Measurements from ENCODE around the gene TMEM108.

DNA sequence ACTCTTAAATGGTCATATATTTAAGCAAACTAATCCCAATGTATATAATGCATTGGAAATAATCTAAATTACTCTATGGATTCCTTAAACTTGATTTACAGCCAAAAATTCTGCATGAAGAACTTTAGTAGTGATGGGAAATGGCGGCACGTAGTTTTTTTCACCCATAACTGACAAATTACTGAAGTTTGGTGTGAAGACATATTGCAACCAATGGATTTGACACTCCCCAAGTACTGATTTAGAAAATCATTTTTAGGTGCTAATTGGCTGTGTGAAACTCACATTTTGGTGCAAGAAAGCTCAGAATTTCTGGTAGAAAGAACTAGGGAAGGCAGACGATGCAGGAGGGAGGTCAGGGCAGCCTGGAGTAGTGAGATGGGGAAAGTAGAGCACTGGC is 19.3 kb upstream of the TMEM108 start:
- no peak for TF ChIP-seq POLR2A (IDR thresholded peaks at IDR 0.05)
- TF ChIP-seq, protein P1, sequence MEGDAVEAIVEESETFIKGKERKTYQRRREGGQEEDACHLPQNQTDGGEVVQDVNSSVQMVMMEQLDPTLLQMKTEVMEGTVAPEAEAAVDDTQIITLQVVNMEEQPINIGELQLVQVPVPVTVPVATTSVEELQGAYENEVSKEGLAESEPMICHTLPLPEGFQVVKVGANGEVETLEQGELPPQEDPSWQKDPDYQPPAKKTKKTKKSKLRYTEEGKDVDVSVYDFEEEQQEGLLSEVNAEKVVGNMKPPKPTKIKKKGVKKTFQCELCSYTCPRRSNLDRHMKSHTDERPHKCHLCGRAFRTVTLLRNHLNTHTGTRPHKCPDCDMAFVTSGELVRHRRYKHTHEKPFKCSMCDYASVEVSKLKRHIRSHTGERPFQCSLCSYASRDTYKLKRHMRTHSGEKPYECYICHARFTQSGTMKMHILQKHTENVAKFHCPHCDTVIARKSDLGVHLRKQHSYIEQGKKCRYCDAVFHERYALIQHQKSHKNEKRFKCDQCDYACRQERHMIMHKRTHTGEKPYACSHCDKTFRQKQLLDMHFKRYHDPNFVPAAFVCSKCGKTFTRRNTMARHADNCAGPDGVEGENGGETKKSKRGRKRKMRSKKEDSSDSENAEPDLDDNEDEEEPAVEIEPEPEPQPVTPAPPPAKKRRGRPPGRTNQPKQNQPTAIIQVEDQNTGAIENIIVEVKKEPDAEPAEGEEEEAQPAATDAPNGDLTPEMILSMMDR (IDR thresholded peaks at IDR 0.05) = no peak

Data from lower leg skin (tissue), 3 donors.